GM21360 (cell line): ENCODE results near the gene TUBAL3.
A peak's percentile ranks its signal among the peaks of the same experiment; 100 is the strongest.

Experiments used
- ATAC-seq: cut with Tn5 transposase; IDR thresholded peaks from one replicate; pipeline ENCODE4 v1.9.1; 2021; ENCODE audit warnings: mild to moderate bottlenecking, moderate library complexity; ENCODE audit not compliant: unreplicated experiment

Gene TUBAL3

DNA sequence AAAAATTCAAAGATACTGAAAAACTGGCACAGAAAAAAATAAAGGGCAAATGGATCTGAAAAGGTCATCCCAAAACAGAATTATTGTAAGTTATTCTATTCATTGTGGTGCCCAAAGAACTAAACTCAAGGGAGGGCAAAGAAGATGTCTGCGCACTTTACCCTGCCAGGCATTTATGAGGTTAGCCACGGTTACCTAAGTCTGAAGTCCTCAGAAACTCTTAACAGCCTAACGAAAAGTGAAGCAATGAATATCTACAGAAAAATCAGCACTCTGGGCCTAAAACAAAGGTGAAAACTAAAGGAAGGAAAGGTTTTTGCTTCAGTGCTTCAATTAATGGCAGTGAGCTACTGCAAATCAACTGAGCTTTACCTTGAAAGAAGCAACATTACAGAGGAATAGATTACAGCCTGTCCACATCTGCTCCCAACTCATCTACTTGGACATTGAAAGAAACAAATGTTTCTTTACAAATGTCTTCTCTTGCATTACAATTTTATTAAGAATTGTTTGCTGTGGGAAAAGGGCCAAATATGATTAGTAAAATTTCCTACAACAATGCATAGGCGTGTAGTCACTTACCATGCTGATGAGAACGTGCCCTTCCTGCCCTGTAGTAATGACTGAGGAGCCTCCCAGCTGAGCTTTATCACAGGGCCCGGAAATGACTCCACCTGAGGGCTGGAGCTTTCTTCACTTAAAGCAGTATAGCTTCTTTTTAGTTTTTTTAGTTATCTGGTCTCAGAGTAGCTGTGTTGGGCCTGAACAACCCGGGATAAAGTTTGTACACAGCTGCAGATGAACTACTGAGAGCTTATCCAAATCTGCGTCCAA is at the start of gene TUBAL3:
TUBAL3 (minus strand) TSS at position 621 of the 834 bp plus-strand sequence; CDS start at position 585, 36 bp downstream.
- no peak for ATAC-seq

DNA sequence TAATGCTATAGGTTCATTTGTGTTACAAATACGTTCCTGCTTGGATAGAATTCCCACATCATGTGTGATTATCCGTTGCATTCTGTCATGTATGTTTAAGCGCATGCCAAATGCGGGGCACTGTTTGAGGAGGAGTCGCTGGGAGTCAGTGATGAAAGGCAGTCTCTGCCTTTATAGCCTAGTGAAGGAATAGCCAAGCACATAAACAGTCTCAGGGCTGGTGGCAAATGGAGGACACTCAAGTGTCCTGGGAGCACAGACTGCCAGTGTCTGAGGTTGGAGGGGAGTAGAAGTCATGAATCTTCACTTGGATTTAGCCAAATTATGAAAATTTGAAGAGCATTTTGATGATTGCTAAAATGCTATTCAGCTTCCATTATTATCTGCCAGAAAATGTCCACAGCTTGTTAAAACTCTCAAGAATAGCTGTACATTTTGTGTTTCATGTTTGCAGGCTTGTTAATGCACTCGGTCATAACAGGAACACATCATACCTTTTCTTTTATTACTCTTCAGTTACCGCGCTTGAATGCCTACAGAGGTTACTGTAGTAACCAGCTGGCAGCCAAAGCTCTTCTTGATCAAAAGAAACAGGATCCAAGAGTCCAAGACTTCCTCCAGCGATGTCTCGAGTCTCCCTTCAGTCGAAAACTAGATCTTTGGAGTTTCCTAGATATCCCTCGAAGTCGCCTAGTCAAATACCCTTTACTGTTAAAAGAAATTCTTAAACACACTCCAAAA is 49.3 kb upstream of the TUBAL3 start:
- no peak for ATAC-seq

DNA sequence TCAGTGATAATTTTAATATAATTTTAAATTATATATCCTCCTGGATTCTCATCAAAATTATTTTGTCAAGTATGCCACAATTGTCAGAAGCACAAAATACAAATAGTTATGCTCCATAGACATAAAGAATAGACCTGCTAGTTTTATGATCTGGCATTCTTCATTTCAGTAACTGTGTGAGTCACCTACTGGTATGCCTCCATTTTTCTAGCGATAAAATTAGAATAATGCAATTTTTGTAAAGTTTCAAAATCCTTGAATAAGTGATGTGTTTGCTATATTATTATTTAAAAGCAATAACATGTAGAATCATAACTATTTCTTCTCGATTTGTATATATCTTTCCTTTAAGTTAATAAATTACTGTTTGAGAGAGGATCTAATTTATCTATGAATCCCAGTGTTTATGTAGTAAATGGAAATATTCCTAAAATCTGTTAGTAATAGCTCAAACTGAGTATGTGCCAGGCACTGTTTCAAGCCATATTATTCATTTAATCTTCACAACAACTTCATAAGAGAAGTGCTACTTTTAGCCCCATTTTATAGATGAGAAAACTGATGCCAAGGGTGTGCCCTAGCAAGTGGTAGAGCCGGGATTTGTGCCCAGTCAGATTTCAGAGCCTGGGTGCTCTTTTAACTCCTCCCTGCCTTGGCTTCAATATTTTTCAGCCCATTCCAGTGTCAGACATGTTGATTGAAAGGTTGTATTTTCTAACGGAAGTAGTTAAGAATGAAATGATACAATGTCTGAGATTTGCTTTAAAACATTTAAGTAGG is 46.2 kb upstream of the TUBAL3 start:
- no peak for ATAC-seq

DNA sequence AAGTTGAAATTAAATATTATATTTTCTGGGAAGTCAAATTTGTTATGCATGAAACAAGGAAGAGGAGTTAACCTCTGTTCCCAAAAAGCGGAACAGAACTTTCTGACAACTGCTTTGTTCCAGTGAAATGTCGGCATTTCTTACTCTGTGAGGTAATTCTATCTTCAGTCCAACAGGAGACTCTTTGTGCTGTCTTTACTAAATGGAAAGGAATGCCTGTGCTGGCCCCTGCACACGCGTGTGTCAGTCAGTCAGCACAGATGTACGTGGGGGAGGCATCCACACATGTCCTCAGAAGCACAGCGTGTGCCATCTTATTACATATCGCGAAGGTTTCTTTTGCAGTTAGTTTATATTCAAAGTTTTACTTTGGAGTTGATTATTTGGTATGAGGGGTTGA is 45.2 kb upstream of the TUBAL3 start:
- ATAC-seq: no peak

DNA sequence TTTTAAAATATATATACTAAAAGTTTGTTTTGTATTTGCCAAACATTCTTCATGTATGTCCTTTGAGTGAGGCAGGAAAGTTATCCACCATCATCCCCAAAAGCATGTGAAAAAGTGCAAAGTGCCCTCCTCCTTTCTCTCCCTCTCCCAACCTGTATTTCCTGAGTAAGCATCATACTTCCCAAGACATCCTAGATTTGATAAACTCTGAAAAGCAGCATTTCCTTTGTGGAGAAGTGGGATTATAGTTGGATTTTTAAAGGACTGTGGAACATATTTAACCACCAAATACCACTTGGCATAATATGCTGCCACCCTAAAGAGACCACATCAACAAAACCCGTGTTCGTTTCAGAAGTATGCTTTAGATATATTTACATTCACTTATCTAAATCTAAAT is 44.6 kb upstream of the TUBAL3 start:
- ATAC-seq: no peak

DNA sequence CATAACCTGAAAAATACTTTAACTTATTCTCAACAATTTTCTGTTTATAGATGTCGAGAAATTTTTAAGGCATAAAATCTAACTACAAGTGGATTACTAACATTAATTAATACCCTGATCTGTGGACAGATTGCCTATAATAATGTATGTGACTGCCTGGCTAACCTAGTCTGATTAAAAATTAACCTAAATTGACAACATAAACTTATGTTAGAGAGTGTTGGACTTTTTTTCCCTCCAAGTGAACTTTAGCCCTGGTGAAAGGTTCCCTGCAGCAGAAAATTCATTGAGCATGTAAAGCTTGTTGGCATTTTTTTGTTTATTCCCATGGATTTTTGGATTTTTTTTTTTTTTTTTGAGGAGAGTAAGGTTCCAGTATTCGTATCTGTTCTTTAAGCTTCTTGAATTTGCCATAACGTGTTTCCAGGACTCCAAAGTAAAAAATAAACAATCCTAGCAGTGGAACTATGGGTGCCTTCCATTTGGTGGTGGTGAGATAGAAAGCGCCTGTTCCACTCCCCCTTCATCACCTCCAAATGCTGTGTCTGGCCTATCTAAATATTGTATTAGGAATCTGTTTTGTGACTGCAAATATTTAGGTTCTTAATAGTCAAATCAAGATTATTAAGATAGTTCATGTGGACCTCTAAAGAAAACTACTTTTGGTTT is 43.8 kb upstream of the TUBAL3 start:
- ATAC-seq: no peak

DNA sequence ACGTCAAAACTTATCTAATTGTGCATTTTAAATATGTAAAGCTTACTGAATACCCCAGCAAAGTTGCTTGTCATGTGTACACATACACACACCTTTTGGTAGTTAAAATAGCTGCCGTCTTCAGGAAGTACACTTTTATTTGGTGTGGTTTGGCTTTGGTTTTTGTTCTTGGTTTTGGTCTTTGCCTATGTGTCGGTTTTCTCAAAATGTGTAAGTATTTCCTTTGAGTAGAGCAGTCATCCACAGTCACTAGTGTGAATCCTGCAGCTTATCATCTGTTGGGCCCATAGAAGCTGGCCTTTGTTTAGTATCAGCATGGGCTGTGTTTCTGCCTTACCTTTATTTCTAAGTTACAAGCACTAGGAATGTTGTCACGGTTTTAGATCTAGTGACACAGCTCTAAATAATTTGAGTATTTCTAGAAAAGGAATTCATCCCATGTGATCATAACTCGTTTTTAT is 43.0 kb upstream of the TUBAL3 start:
- ATAC-seq: peak; percentile 62

DNA sequence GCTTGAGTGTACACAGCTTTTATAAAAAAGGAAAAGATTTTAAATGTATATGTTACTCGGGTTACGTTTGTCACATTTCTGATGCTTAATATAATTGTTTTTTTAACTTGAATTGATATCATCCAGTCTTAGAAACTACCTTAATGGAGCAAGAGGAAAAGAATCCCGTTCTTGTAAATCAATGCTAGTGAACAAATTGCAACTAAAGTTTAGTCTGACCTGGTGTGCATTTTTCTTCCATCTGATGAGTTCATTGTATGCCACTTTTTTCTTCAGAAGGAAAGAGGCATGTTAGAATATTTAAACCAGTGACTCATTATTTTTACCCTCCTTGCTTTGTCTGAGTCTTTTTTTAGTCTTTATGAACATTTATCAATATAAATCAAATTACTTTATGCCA is 42.4 kb upstream of the TUBAL3 start:
- ATAC-seq: no peak

DNA sequence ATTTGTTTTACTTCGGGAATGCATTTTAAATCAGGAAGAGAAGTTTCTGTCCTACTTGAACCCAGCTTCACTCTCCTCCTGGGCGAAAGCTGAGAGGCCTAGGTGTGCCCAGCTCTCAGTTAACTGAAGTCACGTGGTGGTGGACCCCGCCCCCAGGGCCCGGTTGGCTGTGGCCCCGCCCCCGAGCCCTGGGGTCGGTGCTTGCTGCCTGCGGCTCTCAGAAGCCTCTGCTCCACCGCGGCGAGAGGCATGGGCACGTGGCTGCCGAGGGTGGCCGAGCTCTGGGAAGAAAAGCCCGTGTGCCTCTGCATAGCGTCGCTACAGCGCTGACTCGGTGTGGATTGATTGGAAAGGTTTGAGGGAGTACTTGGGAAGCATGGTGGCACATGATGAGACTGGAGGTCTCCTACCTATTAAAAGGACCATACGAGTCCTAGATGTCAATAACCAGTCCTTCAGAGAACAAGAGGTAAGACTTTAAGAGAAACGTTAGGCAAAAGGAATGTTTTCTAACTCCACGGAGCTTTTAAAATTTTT is 41.8 kb upstream of the TUBAL3 start:
- ATAC-seq: no peak

DNA sequence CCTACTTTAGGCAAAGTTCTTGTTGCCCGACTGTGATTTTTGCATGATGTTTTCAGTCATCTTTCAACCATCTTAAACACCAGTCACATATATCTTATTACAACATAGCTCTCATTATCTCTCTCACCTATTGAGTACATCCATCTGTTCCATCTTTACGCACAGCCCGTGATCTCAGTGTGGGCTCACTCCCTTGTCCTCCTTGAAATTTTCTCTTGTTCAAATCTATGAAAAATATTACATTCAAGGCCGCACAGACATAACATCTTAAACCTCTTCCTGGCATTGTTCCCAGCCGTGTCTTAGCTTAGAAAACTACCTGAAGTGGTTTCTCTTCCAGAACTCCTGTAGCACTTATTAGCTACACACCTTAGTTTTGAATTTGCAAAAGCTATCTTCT is 40.4 kb upstream of the TUBAL3 start:
- no peak for ATAC-seq

DNA sequence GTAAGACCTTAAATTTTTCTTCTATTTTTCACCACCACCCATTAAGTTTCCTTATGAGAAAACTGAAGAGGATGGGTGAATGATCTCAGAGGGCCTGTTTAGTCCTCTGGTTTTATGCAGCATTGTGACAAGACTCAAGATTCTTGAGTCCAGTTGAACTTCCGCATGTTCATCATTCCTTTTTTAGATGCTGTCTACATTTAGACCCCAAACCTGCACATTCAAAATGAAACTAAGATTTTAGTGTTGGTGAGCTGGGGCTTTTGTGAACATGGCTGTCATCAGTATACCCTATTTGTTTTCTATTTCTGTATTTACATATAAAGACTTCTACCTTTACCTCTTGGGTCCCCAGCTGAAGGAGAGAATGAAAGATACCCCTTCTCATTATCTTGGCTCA is 38.8 kb upstream of the TUBAL3 start:
- peak; percentile 81 for ATAC-seq

DNA sequence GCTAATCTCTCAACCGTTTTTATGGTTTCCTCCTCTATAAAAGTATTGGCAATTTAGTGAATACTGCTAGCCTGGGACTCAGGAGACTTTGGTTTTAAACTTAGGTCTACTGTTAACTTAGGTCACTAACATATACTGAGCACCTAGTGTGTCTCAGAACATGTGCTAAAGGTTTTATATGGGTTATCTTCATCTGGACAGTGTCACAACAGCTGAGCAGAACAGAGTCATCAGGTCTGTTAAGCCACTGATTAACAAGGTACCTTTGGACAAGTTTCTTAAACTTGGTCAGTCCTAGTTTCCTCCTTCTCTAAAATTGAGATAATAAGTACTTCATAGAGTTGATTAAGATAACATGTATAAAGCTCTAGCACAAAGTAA is 38.4 kb upstream of the TUBAL3 start:
- no peak for ATAC-seq

DNA sequence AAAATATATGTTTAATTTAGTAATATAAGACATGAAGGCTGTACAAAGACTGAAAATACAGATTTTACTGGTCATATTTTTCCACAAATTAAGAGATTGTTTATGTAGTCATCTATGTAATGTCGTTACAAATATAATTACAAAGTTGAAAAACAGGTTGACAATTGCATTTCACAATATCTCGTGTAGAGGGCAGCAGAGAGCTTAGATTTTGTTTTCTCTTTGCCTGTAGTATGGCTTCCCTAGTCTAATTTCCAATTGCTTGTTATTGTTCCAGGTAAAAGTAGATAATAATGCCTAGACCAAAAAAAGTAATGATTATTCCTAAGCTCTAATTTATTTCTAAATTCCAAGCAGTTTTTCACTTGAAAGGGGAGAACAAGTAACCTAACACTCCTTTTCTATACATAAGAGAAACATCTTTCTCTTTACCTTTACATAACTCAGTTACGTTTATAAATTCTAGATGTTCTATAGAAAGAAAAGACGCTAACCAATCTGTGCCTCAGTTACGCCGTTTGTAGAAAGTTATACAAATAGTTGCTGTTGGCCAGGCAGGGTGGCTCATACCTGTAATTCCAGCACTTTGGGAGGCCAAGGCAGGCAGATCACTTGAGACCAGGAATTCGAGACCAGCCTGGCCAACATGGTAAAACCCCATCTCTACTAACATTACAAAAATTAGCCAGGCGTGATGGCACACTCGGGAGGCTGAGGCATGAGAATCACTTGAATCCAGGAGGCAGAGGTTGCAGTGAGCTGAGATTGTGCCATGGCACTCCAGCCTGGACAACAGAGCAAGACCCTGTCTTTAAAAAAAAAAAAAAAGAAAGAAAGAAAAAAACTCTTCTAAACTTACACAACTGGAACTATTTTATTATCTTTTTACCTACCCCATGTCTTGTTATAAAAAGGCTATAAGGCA is 37.7 kb upstream of the TUBAL3 start:
- ATAC-seq: no peak

DNA sequence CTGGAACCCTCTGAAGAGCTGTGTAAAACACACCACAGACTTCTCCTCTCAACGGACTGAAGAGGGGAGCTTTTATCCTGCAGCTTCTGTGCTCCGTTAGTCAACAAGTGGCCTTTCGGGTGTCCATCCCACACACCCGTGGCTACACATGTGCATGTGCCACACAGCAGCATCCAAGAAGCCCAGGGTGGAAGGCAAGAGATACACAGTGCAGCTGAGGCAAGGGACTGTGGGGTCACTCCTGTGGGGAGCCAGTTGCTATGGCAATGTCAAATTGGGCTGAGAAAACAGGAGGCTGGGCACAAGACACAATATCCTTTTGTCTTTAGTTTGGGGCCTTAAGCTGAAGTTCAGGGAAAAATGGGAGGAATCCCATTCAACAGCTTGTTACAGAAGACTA is 36.5 kb upstream of the TUBAL3 start:
- ATAC-seq: no peak

DNA sequence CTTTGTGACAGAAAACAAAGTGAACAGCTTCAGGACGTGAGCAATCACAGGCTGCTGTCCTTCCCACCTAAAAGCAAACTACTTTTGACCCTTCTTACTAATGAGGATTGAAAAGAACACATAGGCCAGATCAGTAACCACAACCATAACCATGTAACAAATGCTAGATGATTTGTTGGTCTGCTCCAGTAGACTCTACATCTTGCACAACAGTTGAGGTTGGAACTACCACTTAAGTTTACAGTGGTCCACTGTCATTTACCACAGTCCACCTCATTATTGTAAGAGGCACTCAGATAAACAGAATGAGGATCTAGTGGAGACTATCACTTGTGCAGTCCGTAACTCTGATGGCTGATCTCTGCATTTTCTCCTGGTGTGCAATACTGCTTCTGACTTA is 35.6 kb upstream of the TUBAL3 start:
- no peak for ATAC-seq

DNA sequence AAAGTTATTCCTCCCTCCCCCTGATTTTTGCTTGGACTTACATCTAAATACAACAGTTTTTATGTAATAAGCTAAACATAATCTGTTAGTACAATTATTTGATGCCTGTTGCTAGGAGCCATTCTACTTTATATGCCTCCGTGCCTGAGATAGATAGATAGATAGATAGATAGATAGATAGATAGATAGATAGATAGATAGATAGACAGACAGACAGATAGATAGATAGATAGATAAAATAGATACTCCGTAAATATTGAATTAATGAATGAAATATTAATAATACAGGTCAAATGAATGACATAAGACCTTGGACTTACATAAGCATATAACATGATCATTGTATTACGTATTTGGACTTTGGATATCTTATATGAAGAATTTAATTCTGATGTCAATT is 30.7 kb upstream of the TUBAL3 start:
- ATAC-seq: no peak

DNA sequence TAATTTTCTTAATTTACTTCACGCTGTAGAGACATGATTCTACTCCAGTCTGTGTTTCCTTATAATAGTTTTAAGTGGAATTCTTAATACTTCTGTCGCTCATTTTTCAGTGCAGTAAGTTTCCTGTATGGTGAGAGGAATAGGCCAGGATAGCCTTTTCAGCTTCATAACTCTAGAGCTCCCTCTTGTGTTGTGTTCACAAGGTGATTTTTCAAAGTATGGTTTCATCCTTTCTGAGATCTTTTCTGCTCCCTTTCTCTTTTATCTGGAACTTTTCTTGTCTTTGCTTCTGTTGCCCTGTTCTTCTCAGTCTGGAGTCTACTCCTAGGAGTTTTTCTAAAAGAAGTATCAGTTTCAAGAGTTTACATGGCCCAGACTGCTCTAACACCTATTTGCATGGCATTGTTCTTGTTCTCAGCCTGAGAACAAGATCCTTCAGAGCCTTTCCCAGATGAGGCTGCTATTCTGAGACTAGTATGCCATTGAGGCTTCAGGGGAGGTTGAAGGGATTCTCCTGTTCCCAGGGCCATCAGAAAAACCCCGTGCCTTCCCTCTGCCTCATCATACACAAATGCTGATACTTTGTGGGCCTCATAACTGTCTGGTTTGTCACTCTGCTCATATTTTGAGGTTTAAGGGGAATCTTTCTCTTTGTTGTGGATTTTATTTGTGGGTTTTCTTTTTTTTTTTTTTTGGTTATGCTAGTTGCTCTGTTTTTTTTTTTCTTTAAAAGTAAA is 29.6 kb upstream of the TUBAL3 start:
- no peak for ATAC-seq

DNA sequence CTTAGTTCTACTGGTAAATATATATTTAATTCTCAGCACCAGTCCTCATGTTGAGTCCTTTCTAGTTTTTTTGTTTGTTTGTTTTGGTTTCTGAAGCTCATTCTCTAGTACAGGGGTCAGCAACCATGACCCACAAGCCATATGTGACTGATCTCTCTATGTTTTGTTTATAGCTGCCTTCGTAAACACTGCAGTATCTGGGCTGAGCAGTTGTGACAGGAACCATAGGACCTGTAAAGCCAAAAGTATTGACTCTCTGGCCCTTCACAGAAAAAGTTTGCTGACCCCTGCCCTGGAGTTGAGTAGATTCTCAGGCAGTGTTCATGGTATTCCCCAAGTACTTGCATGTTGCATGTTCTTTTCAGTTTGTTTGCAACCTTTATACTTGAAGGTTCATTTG is 28.6 kb upstream of the TUBAL3 start:
- ATAC-seq: no peak

DNA sequence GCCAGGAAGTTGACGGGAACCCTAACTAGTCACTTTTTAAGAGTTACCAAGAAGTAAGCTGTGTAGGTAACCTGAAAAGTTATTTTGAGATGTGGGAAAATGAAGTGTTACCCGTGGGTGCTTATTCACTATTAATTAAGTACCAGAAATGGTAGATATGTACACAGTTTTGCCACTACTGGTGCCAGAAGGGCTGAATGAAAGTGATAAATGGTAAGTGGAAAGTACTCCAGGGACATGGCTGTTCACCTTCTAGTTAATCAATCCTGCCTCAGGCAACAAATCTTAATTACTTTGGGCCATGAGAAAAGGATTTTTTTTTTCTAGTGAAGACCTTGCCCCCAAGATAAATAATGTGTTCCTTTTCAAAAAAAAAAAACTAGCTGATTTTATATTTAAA is 23.5 kb upstream of the TUBAL3 start:
- ATAC-seq: no peak
